Measurements from ENCODE around the gene FRMD4A.
"Not testable (repeated sequence)": the region's sequence is repeated elsewhere in the genome, so short reads cannot be mapped to it uniquely, and the experiment has no call there.

Gene FRMD4A

GRCh38 chr10:13984647-13985155 lies 346.0 kb downstream of the FRMD4A start:
- no peak for DNase-seq (ENCODE audit: low read depth in 2 of 2)

GRCh38 chr10:13983035-13983434 lies 347.7 kb downstream of the FRMD4A start:
- DNase-seq (ENCODE audit: low read depth in 2 of 2), result no peak

- DNase-seq (ENCODE audit: low read depth in 2 of 2), result no peak
Observed at GRCh38 chr10:13978533-13979115, 352.1 kb downstream of the FRMD4A start.

DNA sequence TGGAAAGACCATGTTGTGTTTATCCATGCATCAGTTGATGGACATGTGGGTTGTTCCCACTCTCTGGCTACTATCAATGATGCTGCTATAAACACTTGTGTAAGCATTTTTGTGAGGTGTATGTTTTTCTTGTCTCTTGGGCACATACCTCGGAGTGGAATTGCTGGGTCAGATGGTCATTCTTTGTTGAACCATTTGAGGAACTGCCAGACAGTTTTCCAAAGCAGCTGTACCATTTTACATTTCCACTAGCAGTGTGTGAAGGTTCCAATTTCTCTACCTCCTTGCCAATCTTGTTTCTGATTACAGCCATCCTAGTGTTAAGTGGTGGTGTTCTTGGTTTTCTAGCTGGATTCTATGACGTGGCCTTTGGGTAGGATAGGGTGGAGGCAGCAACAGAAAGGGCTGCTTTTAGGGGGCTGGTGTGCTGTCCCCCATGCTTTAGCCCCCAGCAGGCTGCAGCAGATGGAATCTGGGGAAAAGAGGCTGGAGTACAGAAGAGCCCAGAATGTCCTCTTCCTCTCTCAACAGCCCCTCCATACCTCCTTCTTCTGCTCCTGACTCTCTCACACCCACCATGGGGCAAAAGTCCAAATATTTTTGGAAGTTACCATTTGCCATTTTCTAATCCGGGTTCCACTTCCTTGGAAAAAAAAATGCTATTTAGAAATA lies 352.7 kb downstream of the FRMD4A start:
- DNase-seq (ENCODE audit: low read depth in 2 of 2), result no peak

GRCh38 chr10:13973742-13974141 lies 357.0 kb downstream of the FRMD4A start:
- no peak for DNase-seq (ENCODE audit: low read depth in 2 of 2)

DNA sequence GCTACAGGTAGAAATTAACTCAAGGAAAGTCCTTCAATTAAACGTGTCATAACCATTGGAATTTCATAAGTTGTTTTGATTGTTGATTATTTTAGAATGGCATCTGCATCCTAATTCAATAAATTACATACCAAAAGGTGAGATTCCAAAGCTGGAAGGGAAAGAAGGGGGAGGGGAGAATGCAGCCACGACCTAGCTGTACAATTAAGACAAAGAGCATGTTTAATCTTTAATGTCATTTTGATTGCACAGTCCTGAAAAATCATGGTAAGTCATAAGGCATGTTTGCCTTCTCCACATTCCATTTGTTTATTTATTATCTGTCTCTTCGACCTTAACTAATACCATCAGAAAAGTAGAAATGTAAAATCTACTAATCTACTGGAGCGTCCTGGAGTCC lies 358.1 kb downstream of the FRMD4A start:
- DNase-seq (ENCODE audit: low read depth in 2 of 2), result no peak

GRCh38 chr10:13971601-13972475 lies 358.9 kb downstream of the FRMD4A start:
- no peak for DNase-seq (ENCODE audit: low read depth in 2 of 2)

DNA sequence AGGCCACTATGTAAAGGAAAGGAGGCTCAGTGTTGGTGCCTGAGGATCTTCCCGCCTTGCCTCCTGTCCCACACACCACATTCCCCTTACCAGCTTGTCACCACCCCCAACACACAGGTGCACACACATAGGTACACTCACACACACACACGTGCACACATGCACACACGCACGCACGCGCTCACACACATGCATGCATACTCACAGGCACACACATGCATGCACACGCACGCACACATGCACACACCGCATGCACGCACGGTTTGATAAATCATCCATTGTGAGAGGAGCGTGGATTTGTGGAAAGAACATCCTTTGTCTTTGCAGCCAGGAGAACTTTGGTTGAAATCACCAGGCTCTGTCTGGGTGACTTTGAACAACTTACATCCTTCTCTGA lies 359.8 kb downstream of the FRMD4A start:
- DNase-seq (ENCODE audit: low read depth in 2 of 2), result no peak

GRCh38 chr10:13970236-13970956 lies 360.3 kb downstream of the FRMD4A start:
- DNase-seq (ENCODE audit: low read depth in 2 of 2), result no peak

DNA sequence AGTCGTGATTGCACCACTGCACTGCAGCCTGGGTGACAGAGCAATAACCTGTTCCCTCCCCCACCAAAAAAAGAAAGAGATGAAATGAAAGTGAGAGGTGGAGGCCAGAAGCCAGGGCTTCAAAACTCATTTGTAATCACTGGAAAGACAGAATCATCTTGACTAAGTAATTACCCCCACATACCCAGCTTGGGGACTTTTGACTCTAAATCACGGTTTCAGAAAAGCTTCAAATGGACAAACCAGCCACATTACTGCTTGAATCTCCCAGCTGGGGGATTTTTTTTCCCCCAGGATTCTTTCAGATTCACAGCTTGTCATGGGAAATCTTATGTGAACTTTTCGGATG lies 361.0 kb downstream of the FRMD4A start:
- DNase-seq (ENCODE audit: low read depth in 2 of 2), result peak; percentile 12 to 20

DNA sequence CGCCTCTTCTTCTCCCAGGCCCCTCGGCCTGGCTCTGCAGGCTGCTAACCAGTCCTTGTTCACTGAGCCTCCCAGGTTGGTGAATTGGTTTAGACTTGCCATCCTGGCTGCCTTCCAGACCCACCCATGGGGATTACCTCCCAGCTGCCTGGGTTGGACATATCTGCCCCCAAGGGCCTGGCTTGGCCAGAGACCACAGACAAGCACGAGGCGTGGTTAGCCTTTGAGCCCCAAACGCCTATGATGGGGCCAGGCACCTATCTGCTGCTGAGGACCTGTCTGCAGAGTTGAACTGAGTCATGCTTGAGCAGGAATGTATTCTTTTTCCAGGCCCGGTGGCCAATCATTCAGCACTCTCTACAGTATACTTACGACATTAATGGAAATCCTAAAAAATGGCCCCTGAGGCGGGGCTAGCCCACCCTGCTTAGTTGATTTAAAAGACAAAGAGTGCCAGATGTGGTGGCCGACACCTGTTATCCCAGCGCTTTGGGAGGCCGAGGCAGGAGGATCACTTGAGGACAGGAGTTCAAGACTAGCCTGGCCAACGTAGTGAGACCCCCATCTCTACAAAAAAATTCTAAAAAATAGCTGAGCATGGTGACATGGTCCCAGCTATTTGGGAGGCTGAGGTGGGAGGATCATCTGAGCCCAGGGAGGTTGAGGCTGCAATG lies 361.5 kb downstream of the FRMD4A start:
- no peak for DNase-seq (ENCODE audit: low read depth in 2 of 2)

DNA sequence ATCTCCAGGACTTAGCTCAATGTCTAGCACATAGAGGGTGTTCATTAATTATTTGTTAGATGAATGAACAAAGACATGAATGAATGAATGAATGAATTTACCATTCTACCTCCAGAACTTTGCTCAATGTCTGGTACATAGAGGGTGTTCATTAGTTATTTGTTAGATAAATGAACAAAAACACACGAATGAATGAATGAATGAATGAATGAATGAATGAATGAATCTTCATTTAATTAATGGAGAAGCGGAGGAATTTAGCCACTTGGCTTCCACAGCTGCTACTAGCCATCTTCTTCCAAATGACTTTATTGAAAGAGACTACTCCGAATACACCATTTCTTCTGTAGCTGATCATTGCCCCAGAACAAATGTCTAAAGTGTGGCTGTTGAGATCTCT lies 368.9 kb downstream of the FRMD4A start:
- DNase-seq (ENCODE audit: low read depth in 2 of 2), result no peak

DNA sequence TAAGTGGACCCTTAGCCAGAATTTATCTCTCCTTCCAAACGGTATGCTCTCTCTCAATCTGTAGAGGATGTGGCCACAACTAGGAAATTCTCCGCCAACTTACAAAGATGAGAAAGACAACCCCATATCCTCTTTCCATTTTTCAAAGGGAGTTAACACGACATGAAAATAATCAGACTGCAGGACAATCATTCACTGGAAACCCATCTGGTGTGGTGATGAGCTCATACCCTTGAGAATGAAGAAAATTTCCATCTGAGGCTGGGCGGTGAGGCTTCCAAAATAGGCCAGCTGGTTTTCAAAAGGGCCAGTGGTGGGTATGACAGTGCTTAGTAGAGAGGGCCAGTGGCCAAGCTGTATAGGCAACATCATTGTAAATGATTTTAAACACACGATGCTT lies 369.6 kb downstream of the FRMD4A start:
- no peak for DNase-seq (ENCODE audit: low read depth in 2 of 2)

DNA sequence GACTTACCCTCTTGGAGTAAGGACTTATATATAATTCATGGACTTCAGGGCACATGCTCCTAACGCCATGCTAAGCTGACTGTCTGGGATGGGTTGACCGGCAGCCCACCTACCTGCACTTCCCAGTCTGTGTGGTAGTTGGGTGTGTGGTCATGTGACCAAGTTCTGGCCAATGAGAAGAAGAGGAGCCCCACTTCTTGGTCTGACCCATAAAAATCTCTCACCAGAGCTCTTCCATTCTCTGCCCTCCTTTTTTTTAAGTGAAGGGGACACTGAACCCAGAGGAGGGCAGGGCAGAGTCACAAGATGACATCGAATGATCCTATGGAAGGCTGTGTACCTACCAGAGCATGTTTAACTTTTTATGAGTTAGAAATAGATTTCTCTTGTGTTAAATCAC lies 370.1 kb downstream of the FRMD4A start:
- no peak for DNase-seq (ENCODE audit: low read depth in 2 of 2)

GRCh38 chr10:13959443-13960359 lies 371.0 kb downstream of the FRMD4A start:
- DNase-seq (ENCODE audit: low read depth in 2 of 2), result no peak

- DNase-seq (ENCODE audit: low read depth in 2 of 2), result no peak
Observed at GRCh38 chr10:13957856-13958255, 372.9 kb downstream of the FRMD4A start.

- DNase-seq (ENCODE audit: low read depth in 2 of 2), result no peak
Observed at GRCh38 chr10:13956826-13957225, 373.9 kb downstream of the FRMD4A start.

GRCh38 chr10:13955409-13956068 lies 375.2 kb downstream of the FRMD4A start:
- no peak for DNase-seq (ENCODE audit: low read depth in 2 of 2)

DNA sequence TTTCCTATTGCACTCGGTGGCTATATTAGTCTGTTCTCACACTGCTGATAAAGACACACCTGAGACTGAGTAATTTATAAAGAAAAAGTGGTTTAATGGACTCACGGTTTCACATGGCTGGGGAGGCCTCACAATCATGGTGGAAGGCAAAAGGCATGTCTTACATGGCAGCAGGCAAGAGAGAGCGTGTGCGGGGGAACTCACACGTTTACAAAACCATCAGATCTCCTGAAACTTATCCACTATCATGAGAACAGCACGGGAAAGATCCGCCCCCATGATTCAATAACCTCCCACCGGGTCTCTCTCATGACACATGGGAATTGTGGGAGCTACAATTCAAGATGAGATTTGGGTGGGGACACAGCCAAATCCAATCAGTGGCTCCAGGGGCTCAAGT lies 376.5 kb downstream of the FRMD4A start:
- DNase-seq (ENCODE audit: low read depth in 2 of 2), result not testable (repeated sequence)

DNA sequence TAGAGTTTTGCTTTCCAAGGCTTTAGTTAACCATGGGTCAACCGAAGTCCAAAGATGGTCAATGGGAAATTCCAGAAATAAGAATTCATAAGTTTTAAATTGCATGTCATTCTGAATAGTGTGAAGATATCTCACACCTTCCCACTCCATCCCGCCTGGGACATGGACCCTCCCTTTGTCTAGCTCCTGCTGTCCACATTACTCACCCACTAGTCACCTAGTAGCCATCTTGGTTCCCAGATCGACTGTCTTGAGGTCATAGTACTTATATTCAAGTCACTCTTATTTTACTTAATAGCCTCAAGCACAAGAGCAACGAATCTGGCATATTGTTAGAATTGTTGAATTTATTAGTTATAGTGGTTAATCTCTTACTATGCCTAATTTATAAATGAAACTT lies 377.4 kb downstream of the FRMD4A start:
- DNase-seq (ENCODE audit: low read depth in 2 of 2), result no peak

Measured in stimulated activated CD4-positive, alpha-beta T cell treated with anti-CD3 and anti-CD28 coated beads, Interleukin-15, amount 100 ng/mL, for 48 hours (primary cell).